ENCODE data around the gene SF3B1.
"Not testable (repeated sequence)": the region's sequence is repeated elsewhere in the genome, so short reads cannot be mapped to it uniquely, and the experiment has no call there.

SF3B1 gene

GRCh38 chr2:197434541-197435513 is at the start of gene SF3B1:
Gene SF3B1, minus strand, starts transcription at chr2:197435028. Its CDS starts 29 bp downstream, at chr2:197434999.
- peak; percentile 99 for DNase-seq

- not testable (repeated sequence) for DNase-seq
Observed at GRCh38 chr2:197484248-197484647, 49.4 kb upstream of the SF3B1 start.

- DNase-seq, result no peak
Observed at GRCh38 chr2:197480165-197481036, 45.6 kb upstream of the SF3B1 start.

DNA sequence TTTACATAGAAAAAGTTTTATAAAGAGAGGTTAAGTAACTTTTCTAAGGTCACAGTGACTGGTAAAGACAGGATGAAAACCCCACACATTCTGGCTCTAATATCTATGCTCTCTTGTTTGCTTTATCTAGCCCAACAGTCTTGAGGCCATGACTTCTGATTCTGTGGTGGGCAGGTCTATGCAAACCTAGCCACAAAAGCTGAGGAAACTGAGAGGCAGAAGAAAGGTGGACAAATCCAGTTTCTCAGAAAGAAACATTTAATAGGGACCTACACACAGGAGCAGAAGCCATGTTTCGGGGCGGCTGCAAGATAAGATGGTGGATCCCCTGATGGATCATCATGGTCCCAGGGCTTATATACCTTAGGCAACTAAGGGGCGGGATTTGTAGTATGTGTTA is 43.0 kb upstream of the SF3B1 start:
- no peak for DNase-seq

GRCh38 chr2:197472166-197472565 is 37.3 kb upstream of the SF3B1 start:
- no peak for DNase-seq

DNA sequence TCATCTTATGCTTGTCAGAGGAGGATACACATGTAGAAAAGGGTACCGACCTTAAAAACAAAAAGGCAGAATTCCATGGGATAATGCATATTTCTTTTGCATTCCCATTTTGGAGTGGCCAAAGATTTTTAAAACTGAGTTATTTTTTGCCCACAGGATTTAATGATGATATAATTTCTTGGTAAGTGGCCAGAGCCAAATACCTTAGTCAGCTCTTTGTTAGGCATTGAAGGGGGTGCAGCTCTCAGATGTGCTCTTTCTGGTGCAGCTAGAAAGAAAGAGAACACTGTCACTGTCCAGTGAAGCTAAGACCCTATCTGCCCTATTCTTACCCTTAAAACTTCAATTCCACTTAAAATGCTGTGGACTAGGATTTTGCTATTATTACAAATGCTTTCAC is 29.3 kb upstream of the SF3B1 start:
- no peak for DNase-seq

- DNase-seq, result no peak
Observed at GRCh38 chr2:197461057-197461456, 26.2 kb upstream of the SF3B1 start.

DNA sequence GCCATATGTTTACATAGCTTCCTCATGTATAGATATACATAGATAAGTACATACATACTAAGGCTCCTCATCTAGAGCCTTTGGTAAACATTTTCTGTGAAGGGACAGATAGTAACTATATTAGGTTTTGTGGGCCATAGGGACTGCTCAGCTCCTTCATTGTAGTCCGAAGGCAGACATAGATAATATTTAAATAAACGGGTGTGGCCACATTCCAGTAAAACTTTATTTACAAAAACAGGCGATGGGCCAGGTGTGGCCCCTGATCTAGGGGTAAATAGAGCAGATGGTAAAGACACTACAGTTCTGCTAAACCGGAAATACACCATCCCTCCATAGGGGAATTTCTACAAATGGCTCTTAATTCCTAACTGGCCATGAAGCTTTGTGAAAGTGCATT is 25.8 kb upstream of the SF3B1 start:
- DNase-seq, result no peak

GRCh38 chr2:197455428-197455827 is 20.6 kb upstream of the SF3B1 start:
- DNase-seq, result no peak

DNA sequence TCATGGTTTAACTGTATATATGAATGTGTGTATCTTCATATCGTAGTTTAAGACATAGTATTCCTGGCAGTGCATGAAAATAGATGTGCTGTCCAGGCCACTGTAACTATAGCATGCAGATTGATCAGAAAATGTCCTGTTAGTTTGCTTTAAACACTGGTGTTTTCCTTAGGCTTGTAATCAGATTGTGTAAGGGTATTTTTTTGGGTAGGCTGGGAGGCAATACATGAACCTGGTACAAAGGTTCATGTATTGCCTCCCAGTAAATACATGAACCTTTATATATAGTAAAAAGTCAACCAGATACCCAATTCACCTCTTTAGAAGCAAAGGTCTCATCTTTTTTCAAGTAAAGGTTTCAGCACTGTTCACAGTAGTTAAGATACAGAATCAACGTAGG is 20.1 kb upstream of the SF3B1 start:
- DNase-seq, result no peak

- no peak for DNase-seq
Observed at GRCh38 chr2:197453914-197454398, 19.1 kb upstream of the SF3B1 start.

GRCh38 chr2:197453123-197453913 is 18.5 kb upstream of the SF3B1 start, which contains the start of gene COQ10B:
Gene COQ10B, plus strand, starts transcription at chr2:197453552. Its CDS starts 9 bp downstream, at chr2:197453561.
- DNase-seq, result peak; percentile 95

- no peak for DNase-seq
Observed at GRCh38 chr2:197452754-197453122, 17.9 kb upstream of the SF3B1 start.

GRCh38 chr2:197450935-197451358 is 16.1 kb upstream of the SF3B1 start:
- not testable (repeated sequence) for DNase-seq

- no peak for DNase-seq
Observed at GRCh38 chr2:197450465-197450864, 15.6 kb upstream of the SF3B1 start.

GRCh38 chr2:197446844-197447243 is 12.0 kb upstream of the SF3B1 start:
- DNase-seq, result no peak

DNA sequence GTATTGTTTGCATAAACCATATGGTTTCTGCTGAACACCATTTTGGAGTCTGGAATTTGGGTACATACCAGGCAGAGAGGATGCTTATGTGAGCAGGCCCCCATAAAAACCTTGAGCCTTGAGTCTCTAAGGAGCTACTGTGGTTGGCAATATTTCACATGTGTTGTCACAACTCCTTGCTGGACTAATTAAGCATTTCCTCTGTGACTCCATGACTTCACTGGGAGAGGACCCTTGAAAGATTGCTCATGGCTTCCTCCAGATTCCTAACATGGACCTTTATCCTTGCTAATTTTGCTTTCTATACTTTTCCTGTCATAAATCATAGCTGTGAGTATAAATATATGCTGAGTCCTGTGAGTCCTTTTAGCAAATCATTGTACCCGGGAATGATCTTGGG is 10.9 kb upstream of the SF3B1 start:
- DNase-seq, result no peak

GRCh38 chr2:197442857-197443256 is 8.0 kb upstream of the SF3B1 start:
- no peak for DNase-seq

- no peak for DNase-seq
Observed at GRCh38 chr2:197437380-197437779, 2.6 kb upstream of the SF3B1 start.

GRCh38 chr2:197435598-197436420 is 981 bp upstream of the SF3B1 start:
- DNase-seq, result no peak

DNA sequence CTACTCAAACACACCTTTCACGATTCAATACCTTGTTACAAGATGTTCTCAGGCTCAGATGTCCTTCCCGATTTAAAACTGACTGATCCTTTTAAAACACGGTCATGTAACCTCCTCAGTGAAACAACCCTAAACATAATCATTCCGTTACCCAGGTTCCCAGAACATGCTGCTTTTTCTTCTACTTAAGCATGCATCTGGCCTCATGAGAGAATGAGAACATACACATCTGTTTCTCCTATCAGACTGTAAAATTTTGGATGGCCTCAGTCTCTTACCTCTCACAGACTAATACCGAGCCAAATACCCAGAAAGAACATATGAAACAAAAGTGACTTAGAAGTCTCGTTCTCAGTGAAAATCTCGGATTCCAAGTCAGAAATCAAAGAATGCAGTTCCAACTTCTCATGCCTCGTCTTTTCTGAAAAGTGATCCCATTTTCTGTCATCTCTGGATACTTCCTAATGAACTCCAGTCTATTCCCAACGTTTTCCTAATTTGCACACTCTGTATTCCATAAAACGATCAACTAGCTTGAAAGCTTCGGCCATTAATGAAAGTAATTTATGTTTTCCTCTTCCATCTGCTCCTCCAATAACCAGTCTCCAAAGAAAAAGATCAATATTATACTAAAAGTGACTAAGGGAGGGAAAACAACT is 919 bp downstream of the SF3B1 start:
- DNase-seq, result no peak

Measured in activated CD4-positive, CD25-positive, alpha-beta regulatory T cell treated with anti-CD3 and anti-CD28 coated beads, Interleukin-2, amount 50 U/mL, for 72 hours (primary cell).